Omental fat pad (tissue), 4 donors: ENCODE results near the gene ASIC3. TPM values are rescaled to one million over a fixed set of nuclear protein-coding genes. Genes with fewer than 3 reads are reported as not detected.
A peak's percentile ranks its signal among the peaks of the same experiment; 100 is the strongest.

Experiments used
- ATAC-seq: fragments of 150-250 bp; one replicate; pipeline ENCODE4 v1.9.1; 2016; ENCODE audit warnings: mild to moderate bottlenecking, moderate library complexity; ENCODE audit not compliant: low FRiP score
- DNase-seq: peaks from one replicate; pipeline ENCODE4 v3.0.0-alpha.2; 2019; ENCODE audit warnings: low spot score
- CTCF ChIP-seq, 3 donors: fragments of 450-650 bp; IDR thresholded peaks; one replicate each; pipeline ENCODE4 v1.5.1; 2016 to 2017; ENCODE audit warnings: antibody characterized with exemption in 3 of 3, mild to moderate bottlenecking in 3 of 3, moderate library complexity in 2 of 3
- total RNA-seq, 4 donors: library from RNA; depleted of rRNA; stranded (reverse); fragments of >200 nt; gene quantifications; one replicate each; pipeline ENCODE4 v1.1.0, GENCODE V29; 2016

The ASIC3 gene
- total RNA-seq, 4 donors from 2014 or later, result 1.6 to 3.2 (median 2.3) TPM

GRCh38 chr7:151005566-151005965 lies 42.8 kb upstream of the ASIC3 start:
- DNase-seq (no peak), ATAC-seq (no peak)
- no peak for TF ChIP-seq CTCF (IDR thresholded peaks at IDR 0.05)

GRCh38 chr7:151006590-151007300 lies 41.6 kb upstream of the ASIC3 start:
- no peak for TF ChIP-seq CTCF (IDR thresholded peaks at IDR 0.05)
- ATAC-seq (no peak), DNase-seq (no peak)

GRCh38 chr7:151007469-151007898 lies 40.8 kb upstream of the ASIC3 start:
- ATAC-seq, result no peak
- TF ChIP-seq CTCF (IDR thresholded peaks at IDR 0.05), result no peak
- no peak for DNase-seq

GRCh38 chr7:151008143-151008510 lies 40.2 kb upstream of the ASIC3 start:
- no peak for ATAC-seq
- no peak for DNase-seq
- TF ChIP-seq CTCF (IDR thresholded peaks at IDR 0.05), result no peak

GRCh38 chr7:151008511-151009323 lies 39.6 kb upstream of the ASIC3 start:
- DNase-seq (peak; percentile 44), ATAC-seq (peak; percentile 50)
- peak in 1 of 3 donors; percentile 10 for TF ChIP-seq CTCF (IDR thresholded peaks at IDR 0.05)

- TF ChIP-seq CTCF (IDR thresholded peaks at IDR 0.05), result no peak
- ATAC-seq (no peak), DNase-seq (no peak)
These were observed 38.8 kb upstream of the ASIC3 start for GRCh38 chr7:151009327-151010036.
